GM18873 (cell line): ENCODE data around the gene PACS2.
"Not testable (repeated sequence)": the region's sequence is repeated elsewhere in the genome, so short reads cannot be mapped to it uniquely, and the experiment has no call there.

Experiments
- ATAC-seq: cut with Tn5 transposase; IDR thresholded peaks from one replicate; pipeline ENCODE4 v1.9.1; 2021; ENCODE audit warnings: mild to moderate bottlenecking, moderate library complexity, moderate number of reproducible peaks; ENCODE audit not compliant: unreplicated experiment, low FRiP score

The PACS2 gene

GRCh38 chr14:105313381-105314286 lies 914 bp upstream of the PACS2 start:
- ATAC-seq, result no peak

- ATAC-seq, result no peak
Observed at GRCh38 chr14:105315211-105315721, 718 bp downstream of the PACS2 start.

GRCh38 chr14:105315941-105316576 lies 1.5 kb downstream of the PACS2 start:
- ATAC-seq, result no peak

- ATAC-seq, result no peak
Observed at GRCh38 chr14:105316577-105316941, 2.0 kb downstream of the PACS2 start.

GRCh38 chr14:105316968-105317510 lies 2.5 kb downstream of the PACS2 start:
- no peak for ATAC-seq

- ATAC-seq, result no peak
Observed at GRCh38 chr14:105317546-105317945, 3.0 kb downstream of the PACS2 start.

- no peak for ATAC-seq
Observed at GRCh38 chr14:105322791-105323556, 8.4 kb downstream of the PACS2 start.

GRCh38 chr14:105323663-105324062 lies 9.1 kb downstream of the PACS2 start:
- no peak for ATAC-seq

GRCh38 chr14:105324080-105324778 lies 9.7 kb downstream of the PACS2 start:
- ATAC-seq, result no peak

- ATAC-seq, result no peak
Observed at GRCh38 chr14:105324871-105325270, 10.3 kb downstream of the PACS2 start.

GRCh38 chr14:105325303-105325702 lies 10.8 kb downstream of the PACS2 start:
- no peak for ATAC-seq

GRCh38 chr14:105325716-105326567 lies 11.4 kb downstream of the PACS2 start:
- no peak for ATAC-seq

- ATAC-seq, result no peak
Observed at GRCh38 chr14:105326568-105326867, 12.0 kb downstream of the PACS2 start.

GRCh38 chr14:105326891-105327694 lies 12.5 kb downstream of the PACS2 start:
- no peak for ATAC-seq

- ATAC-seq, result not testable (repeated sequence)
Observed at GRCh38 chr14:105327695-105328045, 13.1 kb downstream of the PACS2 start.

- ATAC-seq, result no peak
Observed at GRCh38 chr14:105328070-105328677, 13.6 kb downstream of the PACS2 start.

- no peak for ATAC-seq
Observed at GRCh38 chr14:105328678-105329390, 14.3 kb downstream of the PACS2 start.
